Esophagus muscularis mucosa (tissue), 4 donors: ENCODE measurements around the gene KIF26B. TPM values are rescaled to one million over a fixed set of nuclear protein-coding genes. Genes with fewer than 3 reads are reported as not detected.

Source experiments
- DNase-seq: peaks from one replicate; pipeline ENCODE4 v3.0.0-alpha.2; 2017; ENCODE audit errors: extremely low spot score
- H3K27ac ChIP-seq, 4 donors: fragments of 200-600 bp; sonication (generic); replicated peaks in 1 of 4; 1 replicate in 3 of 4; 2 replicates in 1 of 4; pipeline ENCODE4 v1.5.1; 2016 to 2019; ENCODE audit warnings: mild to moderate bottlenecking in 1 of 4
- H3K27me3 ChIP-seq, 4 donors: fragments of 200-600 bp; sonication (generic); one replicate each; pipeline versions ENCODE4 v1.5.1 to v1.6.0; 2016 to 2019
- H3K36me3 ChIP-seq, 4 donors: fragments of 200-600 bp; sonication (generic); one replicate each; pipeline ENCODE4 v1.5.1; 2016 to 2019
- H3K4me1 ChIP-seq, 4 donors: fragments of 200-600 bp; sonication (generic); one replicate each; pipeline ENCODE4 v1.5.1; 2016 to 2019
- H3K4me3 ChIP-seq, 4 donors: fragments of 200-600 bp; sonication (generic); 1 replicate in 2 of 4; 2 replicates in 2 of 4; pipeline ENCODE4 v1.5.1; 2016 to 2019; ENCODE audit warnings: mild to moderate bottlenecking in 4 of 4, moderate library complexity in 1 of 4
- H3K9me3 ChIP-seq, 4 donors: fragments of 200-600 bp; sonication (generic); 1 replicate in 3 of 4; 2 replicates in 1 of 4; pipeline ENCODE4 v1.5.1; 2016 to 2019
- CTCF ChIP-seq, 3 experiments: fragments of 200-600 bp in 2 of 3; fragments of 450-650 bp in 1 of 3; sonication (generic) in 2 of 3; IDR thresholded peaks; one replicate each; pipeline ENCODE4 v1.5.1; 2017 to 2019; ENCODE audit warnings: antibody characterized with exemption in 3 of 3, mild to moderate bottlenecking in 2 of 3, moderate library complexity in 1 of 3
- EP300 ChIP-seq: sonication (generic); formaldehyde crosslinking; IDR thresholded peaks from one replicate; pipeline ENCODE4 v1.6.1; 2017; ENCODE audit warnings: antibody characterized with exemption
- POLR2A ChIP-seq: fragments of 450-650 bp; IDR thresholded peaks from one replicate; pipeline ENCODE4 v1.6.1; 2017; ENCODE audit warnings: antibody characterized with exemption, moderate library complexity, mild to moderate bottlenecking, low read depth
- POLR2AphosphoS5 ChIP-seq, 2 donors: sonication (generic); formaldehyde crosslinking; IDR thresholded peaks; one replicate each; pipeline ENCODE4 v1.6.1; 2017; ENCODE audit warnings: antibody characterized with exemption in 2 of 2
- WGBS: methylation state at CpG from one replicate; pipeline ENCODE4 v1.1.5; 2018; 5-methylcytosine and 5-hydroxymethylcytosine counted together
- intact Hi-C: fragments of 100-400 bp; cut with DNase I; formaldehyde crosslinking; loops from one replicate; pipeline ENCODE4 v1.15.1; 2023
- total RNA-seq, 4 donors: library from RNA; depleted of rRNA; stranded (reverse); fragments of >200 nt; gene quantifications; one replicate each; pipeline versions ENCODE4 v1.1.0 to v1.2.1, GENCODE V29; 2016

KIF26B gene
- total RNA-seq, 4 donors from 2014 or later: 0.13 to 3.7 (median 1.3) TPM

DNA sequence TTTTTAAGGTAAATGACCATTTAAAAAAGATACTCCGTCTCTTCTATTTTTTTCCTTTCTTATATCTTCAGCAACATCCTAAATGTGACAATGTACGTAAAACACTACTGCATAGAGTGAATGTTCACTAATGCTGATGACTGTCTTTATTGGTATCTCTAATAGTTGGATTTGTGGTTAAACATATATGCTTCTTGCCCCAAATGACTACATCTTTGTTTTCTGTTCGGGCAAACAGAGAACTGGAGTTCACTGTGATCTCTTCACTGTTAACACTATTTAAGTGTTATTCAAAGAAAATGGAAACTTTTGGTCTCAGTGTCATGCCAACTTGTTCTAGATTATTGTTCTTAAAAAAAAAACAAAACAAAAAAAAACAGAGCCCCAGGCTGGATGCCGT lies 109.4 kb downstream of the KIF26B start:
- 91% methylated on average over 4 of the region's 4 CpGs for WGBS

GRCh38 chr1:245266105-245266504 lies 111.3 kb downstream of the KIF26B start:
- Histone ChIP-seq H3K27me3 (no peaks in the 10 kb centered on the region), H3K9me3 (peaks cover 0 to 7% (median 3%) of the 10 kb centered on the region in 4 donors), H3K27ac (no peak overlapping the region), H3K36me3 (no peaks in the 10 kb centered on the region), H3K4me3 (no peak overlapping the region), H3K4me1 (no peaks in the 10 kb centered on the region)
- TF ChIP-seq CTCF (IDR thresholded peaks at IDR 0.05): no peak
- no peak for TF ChIP-seq POLR2A
- TF ChIP-seq EP300: no peak
- no peak for TF ChIP-seq POLR2AphosphoS5 (IDR thresholded peaks at IDR 0.05)
- intact Hi-C loops: no loop called here
- DNase-seq: no peak

More for the DNA sequence above, 109.4 kb downstream of the KIF26B start:
- Histone ChIP-seq H3K9me3 (no peaks in the 10 kb centered on the region), H3K27ac (no peak overlapping the region), H3K36me3 (no peaks in the 10 kb centered on the region), H3K4me3 (no peak overlapping the region), H3K27me3 (no peaks in the 10 kb centered on the region), H3K4me1 (no peaks in the 10 kb centered on the region)
- intact Hi-C loops: no loop called here
- TF ChIP-seq EP300 (no peak), CTCF (IDR thresholded peaks at IDR 0.05) (no peak), POLR2AphosphoS5 (IDR thresholded peaks at IDR 0.05) (no peak), POLR2A (no peak)
- DNase-seq: no peak

DNA sequence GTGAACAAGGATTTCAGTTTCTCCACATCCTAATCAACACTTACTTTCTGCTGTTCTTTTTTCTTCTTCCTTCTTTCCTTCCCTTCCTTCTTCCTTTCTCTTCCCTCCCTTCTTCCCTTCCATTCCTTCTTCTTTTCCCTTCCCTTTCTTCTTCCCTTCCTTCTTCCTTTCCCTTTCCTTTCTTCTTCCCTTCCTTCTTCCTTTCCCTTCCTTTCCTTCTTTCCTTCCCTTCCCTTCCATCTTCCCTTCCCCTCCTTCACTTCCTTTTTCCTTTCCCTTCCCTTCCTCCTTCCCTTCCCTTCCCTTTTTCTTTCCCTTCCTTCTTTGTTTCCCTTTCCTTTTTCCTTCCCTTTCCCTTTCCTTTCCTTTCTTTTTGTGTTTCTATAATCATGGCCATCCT lies 115.3 kb downstream of the KIF26B start:
- no peaks in the 10 kb centered on the region for H3K27me3 ChIP-seq
- no peaks in the 10 kb centered on the region for H3K4me1 ChIP-seq
- no peaks in the 10 kb centered on the region for H3K36me3 ChIP-seq
- TF ChIP-seq POLR2AphosphoS5 (IDR thresholded peaks at IDR 0.05) (no peak), EP300 (no peak), POLR2A (no peak), CTCF (IDR thresholded peaks at IDR 0.05) (no peak)
- no peak overlapping the region for H3K27ac ChIP-seq
- H3K9me3 ChIP-seq: peaks cover 0 to 10% (median 6%) of the 10 kb centered on the region in 4 donors
- no peak overlapping the region for H3K4me3 ChIP-seq
- intact Hi-C loops: no loop called here
- DNase-seq: no peak

- intact Hi-C loops: no loop called here
- no peak for TF ChIP-seq POLR2AphosphoS5 (IDR thresholded peaks at IDR 0.05)
- TF ChIP-seq POLR2A: no peak
- TF ChIP-seq EP300: no peak
- TF ChIP-seq CTCF (IDR thresholded peaks at IDR 0.05): no peak
- H3K4me1 ChIP-seq: no peaks in the 10 kb centered on the region
- WGBS: 90% methylated on average over 1 of the region's 1 CpG
- DNase-seq: peak; percentile 7
- peaks cover 0 to 10% (median 6%) of the 10 kb centered on the region in 4 donors for H3K9me3 ChIP-seq
- no peaks in the 10 kb centered on the region for H3K27me3 ChIP-seq
- no peaks in the 10 kb centered on the region for H3K36me3 ChIP-seq
- no peak overlapping the region for H3K27ac ChIP-seq
- no peak overlapping the region for H3K4me3 ChIP-seq
These were observed 116.2 kb downstream of the KIF26B start for GRCh38 chr1:245270972-245271371.

DNA sequence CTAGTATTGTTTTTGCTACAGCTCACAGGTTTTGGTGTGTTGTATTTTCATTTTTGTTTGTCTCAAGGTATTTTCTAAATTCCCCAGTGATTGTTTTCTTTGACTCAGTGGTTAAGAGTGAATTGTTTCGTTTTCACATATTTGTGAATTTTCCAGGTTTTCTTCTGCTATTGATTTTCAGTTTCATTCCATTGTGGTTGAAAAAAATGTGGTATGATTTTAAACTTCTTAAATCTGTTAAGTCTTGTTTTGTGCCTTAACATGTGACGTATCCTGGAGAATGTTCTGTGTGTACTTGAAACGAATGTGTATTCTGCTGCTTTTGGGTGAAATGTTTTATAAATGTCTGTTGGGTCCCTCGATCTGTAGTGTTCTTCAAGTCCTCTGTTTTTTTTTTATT lies 117.9 kb downstream of the KIF26B start:
- Histone ChIP-seq H3K4me3 (no peak overlapping the region), H3K36me3 (no peaks in the 10 kb centered on the region), H3K27ac (no peak overlapping the region), H3K9me3 (peaks cover 0 to 10% (median 6%) of the 10 kb centered on the region in 4 donors), H3K4me1 (no peaks in the 10 kb centered on the region), H3K27me3 (no peaks in the 10 kb centered on the region)
- 90% methylated on average over 4 of the region's 4 CpGs for WGBS
- intact Hi-C loops: no loop called here
- TF ChIP-seq EP300: no peak
- DNase-seq: no peak
